ENCODE measurements around the gene AGAP3. TPM values are rescaled to one million over a fixed set of nuclear protein-coding genes. Genes with fewer than 3 reads are reported as not detected.

The AGAP3 gene
- total RNA-seq, 1 experiment from 2014 or later, result 138 TPM

GRCh38 chr7:151138153-151138851, 52.0 kb downstream of the AGAP3 start:
- no peaks in the 10 kb centered on the region for H3K9me3 Mint-ChIP-seq (ENCODE audit: unreplicated experiment)
- H3K36me3 Mint-ChIP-seq (ENCODE audit: insufficient read depth, unreplicated experiment), result peaks cover 51% of the 10 kb centered on the region
- intact Hi-C loops (cut with micrococcal nuclease), result no loop called here
- BruUV-seq (replicated peaks), result no TSS peak
- DNase-seq (ENCODE audit: unreplicated experiment), result no peak
- CTCF ChIA-PET, result interaction anchor here (0.5 to 2.3 kb wide), 3 partner anchors 13 to 27 kb away, joined by 3 to 6 read pairs (median 3); no protein-coding TSS in a partner anchor
- H3K4me3 Mint-ChIP-seq (ENCODE audit: unreplicated experiment), result no peak overlapping the region
- POLR2A ChIA-PET, result no interaction called here
- H3K27me3 Mint-ChIP-seq (ENCODE audit: insufficient read depth, unreplicated experiment), result no peaks in the 10 kb centered on the region
- H3K27ac Mint-ChIP-seq (ENCODE audit: low read depth, unreplicated experiment), result no peak overlapping the region
- TF ChIP-seq CTCF (IDR thresholded peaks at IDR 0.05; ENCODE audit: unreplicated experiment), result no peak
- H3K4me1 Mint-ChIP-seq (ENCODE audit: insufficient read depth, unreplicated experiment), result no peaks in the 10 kb centered on the region

- H3K9me3 Mint-ChIP-seq (ENCODE audit: unreplicated experiment), result no peaks in the 10 kb centered on the region
- H3K4me3 Mint-ChIP-seq (ENCODE audit: unreplicated experiment), result no peak overlapping the region
- no TSS peak for BruUV-seq (replicated peaks)
- no peak overlapping the region for H3K27ac Mint-ChIP-seq (ENCODE audit: low read depth, unreplicated experiment)
- H3K36me3 Mint-ChIP-seq (ENCODE audit: insufficient read depth, unreplicated experiment), result peaks cover 55% of the 10 kb centered on the region
- no peaks in the 10 kb centered on the region for H3K27me3 Mint-ChIP-seq (ENCODE audit: insufficient read depth, unreplicated experiment)
- H3K4me1 Mint-ChIP-seq (ENCODE audit: insufficient read depth, unreplicated experiment), result peaks cover 7% of the 10 kb centered on the region
- TF ChIP-seq CTCF (IDR thresholded peaks at IDR 0.05; ENCODE audit: unreplicated experiment), result no peak
- ChIA-PET CTCF (interaction anchor here (0.6 to 2.3 kb wide), 7 partner anchors 9 to 221 kb away, joined by 3 to 6 read pairs (median 3); no protein-coding TSS in a partner anchor), POLR2A (interaction anchor here (1.2 to 1.3 kb wide), 3 partner anchors 9 to 25 kb away, joined by 4 read pairs; no protein-coding TSS in a partner anchor)
- intact Hi-C loops (cut with micrococcal nuclease), result no loop called here
- DNase-seq (ENCODE audit: unreplicated experiment), result no peak
These were observed 53.0 kb downstream of the AGAP3 start for GRCh38 chr7:151139071-151139790.

- intact Hi-C loops (cut with micrococcal nuclease), result no loop called here
- Mint-ChIP-seq H3K4me1 (ENCODE audit: insufficient read depth, unreplicated experiment) (peaks cover 11% of the 10 kb centered on the region), H3K27me3 (ENCODE audit: insufficient read depth, unreplicated experiment) (no peaks in the 10 kb centered on the region), H3K36me3 (ENCODE audit: insufficient read depth, unreplicated experiment) (peaks cover 53% of the 10 kb centered on the region), H3K27ac (ENCODE audit: low read depth, unreplicated experiment) (no peak overlapping the region), H3K9me3 (ENCODE audit: unreplicated experiment) (no peaks in the 10 kb centered on the region), H3K4me3 (ENCODE audit: unreplicated experiment) (no peak overlapping the region)
- TF ChIP-seq CTCF (IDR thresholded peaks at IDR 0.05; ENCODE audit: unreplicated experiment), result no peak
- DNase-seq (ENCODE audit: unreplicated experiment), result no peak
- ChIA-PET CTCF (interaction anchor here (0.7 to 2.3 kb wide), 7 partner anchors 9 to 176 kb away, joined by 3 to 6 read pairs (median 3); no protein-coding TSS in a partner anchor), POLR2A (interaction anchor here (1.2 to 1.3 kb wide), 3 partner anchors 9 to 26 kb away, joined by 4 read pairs; no protein-coding TSS in a partner anchor)
- no TSS peak for BruUV-seq (replicated peaks)
These were observed 53.5 kb downstream of the AGAP3 start for GRCh38 chr7:151139791-151140190.

GRCh38 chr7:151140826-151141225, 54.6 kb downstream of the AGAP3 start:
- no peak for DNase-seq (ENCODE audit: unreplicated experiment)
- no peak overlapping the region for H3K4me3 Mint-ChIP-seq (ENCODE audit: unreplicated experiment)
- intact Hi-C loops (cut with micrococcal nuclease), result no loop called here
- no peak for TF ChIP-seq CTCF (IDR thresholded peaks at IDR 0.05; ENCODE audit: unreplicated experiment)
- ChIA-PET CTCF (interaction anchor here (1.2 to 2.3 kb wide), 2 partner anchors 17 kb away, joined by 5 to 6 read pairs; no protein-coding TSS in a partner anchor), POLR2A (no interaction called here)
- H3K27ac Mint-ChIP-seq (ENCODE audit: low read depth, unreplicated experiment), result no peak overlapping the region
- peaks cover 11% of the 10 kb centered on the region for H3K4me1 Mint-ChIP-seq (ENCODE audit: insufficient read depth, unreplicated experiment)
- no TSS peak for BruUV-seq (replicated peaks)
- no peaks in the 10 kb centered on the region for H3K9me3 Mint-ChIP-seq (ENCODE audit: unreplicated experiment)
- H3K27me3 Mint-ChIP-seq (ENCODE audit: insufficient read depth, unreplicated experiment), result no peaks in the 10 kb centered on the region
- H3K36me3 Mint-ChIP-seq (ENCODE audit: insufficient read depth, unreplicated experiment), result peaks cover 55% of the 10 kb centered on the region

Measured in MCF 10A (cell line).